Fibroblast of mammary gland (primary cell): Measurements from ENCODE around the gene PLXND1.

Experiments
- DNase-seq: peaks from one replicate; pipeline ENCODE4 v3.0.0-alpha.2; 2010; ENCODE audit warnings: low read depth
- H3K4me3 ChIP-seq: 2 replicates; pipeline ENCODE4 v1.5.1; 2011; ENCODE audit warnings: low read depth, mild to moderate bottlenecking, low read length, moderate library complexity; ENCODE audit not compliant: control insufficient read depth
- TF ChIP-seq, protein P1 (sequence below): conservative IDR thresholded peaks from 2 replicates; pipeline ENCODE4 v1.5.1; 2011; ENCODE audit warnings: low read depth, low read length, inconsistent platforms; ENCODE audit not compliant: control insufficient read depth, insufficient read depth

The PLXND1 gene

DNA sequence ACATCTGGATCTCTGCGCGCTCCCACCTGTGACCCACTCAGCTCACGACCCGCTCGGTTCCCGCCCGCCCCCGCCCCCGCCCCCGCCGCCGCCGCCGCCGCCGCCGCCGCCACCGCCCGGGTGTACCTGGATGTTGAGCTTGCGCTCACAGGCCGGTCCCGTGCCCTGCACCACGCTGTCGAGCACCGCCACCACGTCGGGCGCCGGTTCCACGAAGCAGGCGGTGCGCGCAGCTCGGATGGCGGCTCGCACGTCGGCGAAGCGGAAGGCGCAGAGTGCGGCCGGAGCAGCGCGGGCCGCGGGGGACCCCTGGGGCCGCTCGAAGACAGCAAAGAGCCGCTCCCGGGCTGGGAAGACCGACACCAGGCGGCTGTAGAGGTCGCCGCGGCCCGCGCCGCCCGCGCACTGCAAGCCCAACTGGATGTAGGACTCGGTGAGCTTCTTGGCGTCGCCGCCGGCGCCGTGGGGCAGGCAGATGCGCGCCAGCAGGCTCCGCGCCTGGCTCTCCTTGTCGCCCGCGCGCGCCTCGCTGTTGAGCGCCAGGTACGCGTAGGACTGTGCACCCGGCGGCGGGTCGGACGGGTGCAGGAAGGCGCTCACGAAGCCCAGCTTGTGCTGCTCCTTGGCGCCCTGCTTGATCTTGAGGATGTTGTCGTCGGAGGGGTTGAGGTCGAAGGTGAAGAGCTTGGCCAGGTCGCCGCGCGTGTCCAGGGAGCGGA is 1.1 kb downstream of the PLXND1 start:
- H3K4me3 ChIP-seq: peak overlapping the region; percentile 62
- TF ChIP-seq, protein P1, sequence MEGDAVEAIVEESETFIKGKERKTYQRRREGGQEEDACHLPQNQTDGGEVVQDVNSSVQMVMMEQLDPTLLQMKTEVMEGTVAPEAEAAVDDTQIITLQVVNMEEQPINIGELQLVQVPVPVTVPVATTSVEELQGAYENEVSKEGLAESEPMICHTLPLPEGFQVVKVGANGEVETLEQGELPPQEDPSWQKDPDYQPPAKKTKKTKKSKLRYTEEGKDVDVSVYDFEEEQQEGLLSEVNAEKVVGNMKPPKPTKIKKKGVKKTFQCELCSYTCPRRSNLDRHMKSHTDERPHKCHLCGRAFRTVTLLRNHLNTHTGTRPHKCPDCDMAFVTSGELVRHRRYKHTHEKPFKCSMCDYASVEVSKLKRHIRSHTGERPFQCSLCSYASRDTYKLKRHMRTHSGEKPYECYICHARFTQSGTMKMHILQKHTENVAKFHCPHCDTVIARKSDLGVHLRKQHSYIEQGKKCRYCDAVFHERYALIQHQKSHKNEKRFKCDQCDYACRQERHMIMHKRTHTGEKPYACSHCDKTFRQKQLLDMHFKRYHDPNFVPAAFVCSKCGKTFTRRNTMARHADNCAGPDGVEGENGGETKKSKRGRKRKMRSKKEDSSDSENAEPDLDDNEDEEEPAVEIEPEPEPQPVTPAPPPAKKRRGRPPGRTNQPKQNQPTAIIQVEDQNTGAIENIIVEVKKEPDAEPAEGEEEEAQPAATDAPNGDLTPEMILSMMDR: no peak
- peak; percentile 41 for DNase-seq

DNA sequence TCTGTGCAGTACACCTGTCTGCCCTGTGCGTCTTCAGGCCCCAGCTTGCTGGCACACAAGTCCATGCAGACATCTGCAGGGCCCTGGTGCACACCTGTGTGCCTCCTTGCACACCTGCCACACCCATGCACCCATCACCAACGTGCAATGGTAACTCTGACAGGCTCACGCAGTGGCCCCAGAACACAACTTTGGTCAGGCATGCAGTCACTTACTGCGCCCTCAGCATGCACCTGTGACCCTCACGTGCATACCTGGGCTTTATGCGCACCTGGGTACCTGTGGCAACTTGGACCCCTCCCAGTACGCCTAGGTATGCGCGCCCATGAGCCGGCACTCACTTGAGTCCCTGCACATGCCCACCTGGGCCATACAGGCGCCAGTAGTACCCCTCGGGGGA is 1.7 kb downstream of the PLXND1 start:
- peak overlapping the region; percentile 62 for H3K4me3 ChIP-seq
- no peak for DNase-seq
- TF ChIP-seq, protein P1: no peak

DNA sequence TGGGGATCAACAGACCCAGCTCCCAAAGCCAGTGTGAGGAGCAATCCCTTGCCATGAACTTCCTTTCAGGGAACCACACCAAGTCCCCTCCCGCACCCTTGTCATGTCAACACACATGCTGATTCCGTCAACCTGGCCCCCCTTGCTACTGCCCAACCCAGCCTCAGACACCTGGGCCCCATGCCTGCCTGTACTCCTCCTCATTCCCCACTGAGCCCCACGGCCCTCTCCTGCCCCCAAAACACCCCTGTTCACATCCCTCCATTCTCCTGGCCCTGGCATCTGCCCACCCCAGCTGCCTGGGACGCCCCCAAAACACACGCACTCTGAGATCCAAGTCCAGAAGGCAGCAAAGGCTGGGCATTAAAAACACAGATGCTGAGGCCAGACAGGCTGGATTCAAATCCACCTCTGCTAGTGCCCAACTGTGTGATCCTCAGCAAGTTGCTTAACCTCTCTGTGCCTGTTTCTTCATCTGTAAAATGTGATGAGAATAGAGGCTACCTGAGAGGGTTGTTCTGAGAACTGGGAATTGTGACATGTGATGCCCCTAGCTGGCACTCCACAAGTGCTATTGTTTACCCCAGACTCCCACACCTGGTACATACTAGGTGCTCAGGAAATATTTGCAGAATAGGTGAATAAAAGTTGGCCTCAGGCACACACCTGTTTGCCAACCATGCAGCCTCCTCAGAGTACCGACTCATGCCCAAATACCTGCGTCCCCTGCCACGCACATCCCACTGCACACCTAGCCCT is 2.3 kb downstream of the PLXND1 start:
- DNase-seq: no peak
- TF ChIP-seq, protein P1: no peak
- peak overlapping the region; percentile 62 for H3K4me3 ChIP-seq

DNA sequence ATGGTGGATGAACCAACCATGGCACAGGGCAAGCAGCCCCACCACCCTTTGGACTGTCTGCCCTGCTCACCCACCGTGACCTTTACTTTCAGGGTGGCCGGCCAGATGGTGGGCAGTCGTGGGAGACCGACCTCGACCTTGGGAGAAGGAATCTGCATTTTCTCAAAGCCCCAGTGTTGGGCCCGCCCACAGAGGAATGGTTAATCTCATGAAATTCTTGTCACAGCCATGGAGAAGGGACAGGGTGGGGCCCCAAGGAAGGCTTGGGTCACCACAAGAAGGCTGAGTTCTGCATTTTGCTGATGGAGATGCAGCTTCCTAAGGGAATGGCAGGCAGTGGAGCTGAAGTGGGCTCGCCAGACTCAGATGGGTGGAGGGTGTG is 2.9 kb downstream of the PLXND1 start:
- TF ChIP-seq, protein P1: no peak
- no peak for DNase-seq
- peak overlapping the region; percentile 62 for H3K4me3 ChIP-seq

DNA sequence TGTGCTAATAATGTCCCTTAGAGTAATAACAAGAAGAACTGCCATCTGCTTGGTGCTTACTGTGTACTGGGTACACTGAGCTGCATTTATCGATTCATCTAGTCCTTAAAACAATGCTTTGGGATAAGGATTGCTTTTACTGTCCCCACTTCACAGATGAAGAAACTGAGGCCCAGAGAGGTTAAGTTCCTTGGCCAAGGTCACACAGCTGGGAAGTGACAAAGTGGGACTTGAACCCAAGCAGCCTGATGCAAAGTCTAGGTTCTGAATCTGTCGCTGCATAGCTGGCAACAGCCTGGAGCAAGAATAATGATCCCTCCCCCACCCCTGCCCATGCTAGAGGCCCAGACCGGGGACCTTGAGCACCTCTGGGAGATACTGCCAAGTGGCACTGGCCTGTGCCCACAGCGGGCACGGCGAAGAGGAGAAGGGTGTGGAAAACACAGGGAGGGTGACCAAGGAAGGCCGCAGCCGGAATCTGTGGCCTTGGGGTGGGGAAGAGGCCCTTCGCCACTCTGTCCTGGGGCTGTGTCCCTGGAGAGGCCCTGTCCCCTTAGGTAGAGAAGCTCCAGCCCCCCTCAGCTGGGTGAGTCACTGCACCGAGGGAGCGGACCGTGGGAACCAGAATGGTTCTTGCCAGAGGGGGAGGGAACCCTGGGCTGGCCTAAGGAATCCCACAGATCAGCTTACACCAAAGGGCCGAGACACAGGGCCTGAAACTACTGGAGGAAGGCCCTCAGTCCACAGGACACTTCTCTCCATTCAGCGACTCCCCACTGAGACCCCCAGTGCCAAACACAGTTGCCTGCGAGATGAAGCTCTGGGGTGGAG is 3.5 kb downstream of the PLXND1 start:
- H3K4me3 ChIP-seq: peak overlapping the region; percentile 21
- TF ChIP-seq, protein P1: no peak
- peak; percentile 93 for DNase-seq

DNA sequence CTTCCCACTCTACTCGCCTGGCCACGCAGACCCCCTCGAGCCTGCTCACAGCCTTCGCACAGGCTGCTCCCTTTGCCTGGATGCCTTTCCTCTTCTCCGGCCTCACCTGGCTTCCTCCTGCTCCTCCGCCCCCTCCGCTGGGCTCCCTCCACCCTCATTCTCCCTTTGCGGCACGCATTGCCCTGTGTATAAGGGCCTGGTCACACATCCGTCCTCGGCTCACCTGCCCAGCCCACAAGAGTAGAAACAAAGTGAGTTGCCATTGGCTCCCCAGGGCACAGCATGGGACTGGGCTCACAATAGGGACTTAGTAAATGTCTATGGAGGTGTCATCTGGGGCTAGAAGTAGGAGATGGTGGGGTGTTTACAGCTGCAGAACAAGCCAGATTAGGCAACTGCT is 4.2 kb downstream of the PLXND1 start:
- no peak for DNase-seq
- TF ChIP-seq, protein P1: no peak
- H3K4me3 ChIP-seq: no peak overlapping the region
